AG04449 (cell line): ENCODE measurements around the gene ATP8B4.
A peak's percentile ranks its signal among the peaks of the same experiment; 100 is the strongest.

ENCODE experiments used
- CTCF ChIA-PET: fragments of 350-600 bp; formaldehyde crosslinking; extraction: SDS; loops from one replicate; lab custom pipeline; 2021; ENCODE audit warnings: antibody characterized with exemption; lab: Yijun Ruan, JAX
- POLR2A ChIA-PET: fragments of 400-600, 350-600 bp; formaldehyde crosslinking; extraction: SDS; loops from one replicate; lab custom pipeline; 2020; ENCODE audit warnings: antibody characterized with exemption, inconsistent platforms; lab: Yijun Ruan, JAX
- DNase-seq: peaks from one replicate; pipeline ENCODE4 v3.0.0-alpha.2; 2010; ENCODE audit warnings: low read depth, low spot score
- H3K4me3 ChIP-seq: 2 replicates; pipeline ENCODE4 v1.5.1; 2011; ENCODE audit warnings: low read depth, mild to moderate bottlenecking, control low read depth, low read length
- TF ChIP-seq, protein P1 (sequence below): IDR thresholded peaks from one replicate; pipeline ENCODE4 v1.5.1; 2011; ENCODE audit warnings: mild to moderate bottlenecking, moderate library complexity, low read length, control low read depth, inconsistent platforms; ENCODE audit not compliant: insufficient read depth; ENCODE audit errors: missing control alignments

The ATP8B4 gene

DNA sequence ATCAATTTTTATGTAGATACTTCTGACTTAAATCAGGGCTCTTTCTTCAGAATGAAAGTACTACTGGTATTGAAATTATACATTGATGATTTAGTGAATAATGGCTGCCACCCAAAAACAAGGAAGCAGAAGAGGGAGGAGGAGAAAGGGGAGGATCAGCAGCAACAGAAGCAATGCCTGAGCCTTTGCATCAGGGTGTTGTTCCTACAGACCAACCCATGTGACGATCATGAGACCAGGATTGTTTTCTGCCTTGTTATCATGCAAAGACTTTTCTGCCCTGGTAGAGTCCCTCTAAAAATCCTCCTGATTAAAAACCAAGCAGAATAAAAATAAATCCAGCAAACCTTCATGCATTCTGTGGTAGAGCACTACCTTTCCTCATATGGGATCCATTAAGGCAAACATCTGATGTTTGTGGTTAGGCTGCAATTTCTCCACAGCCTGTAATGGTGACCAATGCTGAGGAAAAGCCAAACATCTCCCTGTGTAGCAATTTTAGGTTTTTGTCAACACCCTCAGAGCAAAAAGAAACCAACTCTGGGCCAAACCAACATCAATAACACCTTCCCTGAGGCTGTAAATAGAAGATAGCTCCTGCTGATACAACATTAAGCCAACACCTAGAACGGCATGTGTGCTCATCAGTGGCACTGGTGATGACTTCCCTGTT, 191.7 kb downstream of the ATP8B4 start:
- peak; percentile 29 for DNase-seq
- TF ChIP-seq, protein P1, sequence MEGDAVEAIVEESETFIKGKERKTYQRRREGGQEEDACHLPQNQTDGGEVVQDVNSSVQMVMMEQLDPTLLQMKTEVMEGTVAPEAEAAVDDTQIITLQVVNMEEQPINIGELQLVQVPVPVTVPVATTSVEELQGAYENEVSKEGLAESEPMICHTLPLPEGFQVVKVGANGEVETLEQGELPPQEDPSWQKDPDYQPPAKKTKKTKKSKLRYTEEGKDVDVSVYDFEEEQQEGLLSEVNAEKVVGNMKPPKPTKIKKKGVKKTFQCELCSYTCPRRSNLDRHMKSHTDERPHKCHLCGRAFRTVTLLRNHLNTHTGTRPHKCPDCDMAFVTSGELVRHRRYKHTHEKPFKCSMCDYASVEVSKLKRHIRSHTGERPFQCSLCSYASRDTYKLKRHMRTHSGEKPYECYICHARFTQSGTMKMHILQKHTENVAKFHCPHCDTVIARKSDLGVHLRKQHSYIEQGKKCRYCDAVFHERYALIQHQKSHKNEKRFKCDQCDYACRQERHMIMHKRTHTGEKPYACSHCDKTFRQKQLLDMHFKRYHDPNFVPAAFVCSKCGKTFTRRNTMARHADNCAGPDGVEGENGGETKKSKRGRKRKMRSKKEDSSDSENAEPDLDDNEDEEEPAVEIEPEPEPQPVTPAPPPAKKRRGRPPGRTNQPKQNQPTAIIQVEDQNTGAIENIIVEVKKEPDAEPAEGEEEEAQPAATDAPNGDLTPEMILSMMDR: no peak
- no peak overlapping the region for H3K4me3 ChIP-seq
- ChIA-PET POLR2A (no interaction called here), CTCF (no interaction called here)

DNA sequence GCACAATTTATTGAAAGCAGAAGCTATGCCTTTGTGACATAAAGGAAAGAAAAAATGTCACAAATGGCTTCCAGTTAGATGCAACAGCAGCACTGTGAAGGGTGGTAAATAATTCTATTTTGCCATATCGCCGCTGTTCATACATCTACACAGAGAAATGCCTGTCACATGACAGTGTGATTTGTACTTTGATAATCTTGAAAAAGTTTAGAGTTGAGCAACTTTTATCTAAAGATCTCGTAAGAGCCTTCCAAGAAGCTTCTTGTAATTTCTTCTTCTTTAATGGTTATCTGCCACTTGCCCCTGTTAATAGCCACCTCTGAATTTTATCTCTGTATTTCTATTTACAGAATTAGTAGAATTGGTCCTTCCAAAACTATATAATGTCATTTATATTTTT, 192.3 kb downstream of the ATP8B4 start:
- POLR2A ChIA-PET: no interaction called here
- DNase-seq: no peak
- no peak overlapping the region for H3K4me3 ChIP-seq
- CTCF ChIA-PET: no interaction called here
- TF ChIP-seq, protein P1: no peak

DNA sequence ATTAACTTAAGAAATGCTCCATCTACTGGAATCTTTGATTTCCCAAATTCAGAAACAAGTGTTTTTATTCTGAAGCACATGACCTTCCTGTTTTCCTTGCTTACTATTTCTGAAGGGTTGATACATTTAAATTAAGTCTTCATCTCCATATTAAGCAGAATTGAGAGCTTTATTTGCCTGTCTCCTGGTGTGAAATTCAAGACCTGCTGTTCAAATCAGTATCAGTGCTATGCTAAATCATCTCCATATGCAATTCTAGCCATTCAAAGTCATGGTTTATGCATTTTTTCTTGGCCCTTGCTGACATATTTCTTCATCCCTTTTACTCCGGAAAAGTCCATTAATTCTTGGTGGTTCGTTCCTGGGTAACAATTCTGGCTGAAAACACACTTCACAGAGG, 195.4 kb downstream of the ATP8B4 start:
- DNase-seq: no peak
- CTCF ChIA-PET: interaction anchor here (1.0 to 1.7 kb wide), 2 partner anchors 22 to 61 kb away, joined by 3 to 4 read pairs; no protein-coding TSS in a partner anchor
- H3K4me3 ChIP-seq: no peak overlapping the region
- POLR2A ChIA-PET: no interaction called here
- TF ChIP-seq, protein P1: no peak

DNA sequence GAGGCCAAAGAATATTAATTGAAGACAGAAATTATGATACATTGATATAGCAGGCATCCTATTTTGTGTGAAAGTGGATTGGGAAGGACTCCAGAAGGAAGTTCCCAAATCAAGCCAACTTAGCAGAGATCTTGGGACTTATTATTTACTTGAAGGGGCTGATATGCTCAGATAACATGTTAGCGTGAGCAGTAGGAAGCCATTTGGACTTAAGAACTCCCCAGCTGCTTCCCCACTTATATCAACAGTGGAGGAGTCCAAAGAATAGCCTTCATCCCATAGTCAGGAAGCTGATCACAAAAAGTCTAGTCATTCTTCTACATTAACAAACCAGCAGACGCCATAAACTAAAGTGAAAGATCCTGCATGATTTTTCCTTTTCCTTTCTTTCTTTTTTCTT, 200.0 kb downstream of the ATP8B4 start:
- DNase-seq: no peak
- TF ChIP-seq, protein P1: no peak
- no peak overlapping the region for H3K4me3 ChIP-seq
- CTCF ChIA-PET: interaction anchor here (1.0 to 1.6 kb wide), 2 partner anchors 16 to 631 kb away, joined by 3 to 6 read pairs; no protein-coding TSS in a partner anchor
- POLR2A ChIA-PET: no interaction called here

DNA sequence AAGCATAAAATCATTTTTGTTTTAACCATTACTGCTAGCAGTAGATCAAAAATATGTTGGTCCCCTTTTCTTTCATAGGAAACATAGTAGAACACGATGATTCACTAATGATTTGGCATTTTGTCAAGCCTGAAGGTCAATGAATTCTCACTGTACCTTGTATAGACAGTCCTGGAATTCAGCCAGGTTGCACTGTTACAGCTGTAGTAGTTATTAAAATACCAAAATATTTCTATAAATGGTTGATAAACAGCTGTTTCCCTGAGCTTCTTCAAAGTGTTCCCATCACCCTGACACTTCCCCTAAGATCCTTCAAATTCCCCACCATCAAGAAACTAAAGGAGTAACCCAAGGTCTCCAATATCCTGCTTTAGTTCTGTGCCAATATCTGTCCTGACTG, 200.9 kb downstream of the ATP8B4 start:
- POLR2A ChIA-PET: no interaction called here

DNA sequence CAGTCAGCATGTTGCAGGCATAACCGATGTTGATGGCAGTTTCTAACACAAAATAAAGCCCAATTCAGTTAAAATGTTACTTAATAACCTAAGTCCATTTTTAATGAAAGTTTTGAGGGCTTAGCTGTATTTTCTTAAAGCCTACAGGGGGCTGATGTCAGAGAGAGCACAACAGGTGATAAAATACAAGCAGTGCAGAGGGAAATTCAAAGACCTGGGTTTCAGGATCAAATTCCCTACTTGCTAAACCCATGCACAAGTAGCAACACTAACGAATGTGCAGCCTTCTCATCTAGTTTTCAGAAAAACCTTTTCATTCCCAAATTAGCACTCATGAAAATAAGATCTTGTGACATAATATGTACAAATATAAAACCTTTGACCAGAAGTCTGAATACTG, 202.0 kb downstream of the ATP8B4 start:
- CTCF ChIA-PET: interaction anchor here (1.3 to 1.6 kb wide), 2 partner anchors 12 to 87 kb away, joined by 4 to 5 read pairs; no protein-coding TSS in a partner anchor
- TF ChIP-seq, protein P1: no peak
- no peak for DNase-seq
- no peak overlapping the region for H3K4me3 ChIP-seq
- POLR2A ChIA-PET: no interaction called here

More for the DNA sequence above, 200.9 kb downstream of the ATP8B4 start:
- CTCF ChIA-PET: interaction anchor here (1.0 kb wide), 1 partner anchor 630 kb away, joined by 3 read pairs; no protein-coding TSS in a partner anchor
- DNase-seq: no peak
- TF ChIP-seq, protein P1: no peak
- no peak overlapping the region for H3K4me3 ChIP-seq
